ENCODE results near the gene COL18A1. TPM values are rescaled to one million over a fixed set of nuclear protein-coding genes. Genes with fewer than 3 reads are reported as not detected.

The COL18A1 gene
- total and polyA plus RNA-seq, 4 donors = 44.9 to 308 (median 232) TPM

DNA sequence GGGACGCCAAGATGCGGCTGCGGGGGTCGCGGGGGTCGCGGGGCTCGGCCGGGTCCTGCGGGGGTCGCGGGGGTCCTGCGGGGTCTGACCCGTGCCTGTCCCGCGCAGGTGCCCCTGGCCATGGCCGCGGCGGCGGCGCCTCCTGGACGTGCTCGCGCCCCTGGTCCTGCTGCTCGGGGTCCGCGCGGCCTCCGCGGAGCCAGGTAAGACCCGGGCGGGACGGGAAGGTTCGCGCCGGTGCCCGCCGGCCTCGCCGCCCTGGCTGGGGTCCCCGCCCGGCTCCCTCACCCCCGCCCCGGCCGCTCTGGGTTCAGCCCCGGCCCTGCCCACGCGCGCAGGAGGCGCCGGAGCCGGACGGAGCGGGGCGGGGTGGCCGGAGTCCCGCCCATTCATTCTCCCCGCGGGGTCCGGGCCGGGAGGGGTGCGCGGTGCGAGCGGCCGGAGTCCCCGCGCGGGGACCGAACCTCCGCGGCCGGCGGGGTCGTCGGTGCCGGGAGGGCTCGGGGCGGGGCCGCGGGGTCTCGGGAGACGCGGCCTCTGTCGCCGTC, 380 bp downstream of the COL18A1 start:
- Histone ChIP-seq H3K27ac (ENCODE audit: low read depth in 1 of 2, low read length in 2 of 2) (peak overlapping the region in 1 of 2 donors; percentile 57), H3K9ac (ENCODE audit: low read depth in 1 of 2, low read length in 2 of 2) (no peak overlapping the region), H3K27me3 (ENCODE audit: control insufficient read depth in 4 of 4, insufficient read depth in 4 of 4, low read length in 3 of 4) (no peaks in the 10 kb centered on the region), H3K9me3 (ENCODE audit: control insufficient read depth in 4 of 4, low read length in 3 of 4) (no peaks in the 10 kb centered on the region), H3K4me3 (ENCODE audit: low read depth in 1 of 3, low read length in 3 of 3) (peak overlapping the region in 2 of 3 donors; percentile 34 to 68), H3K4me1 (ENCODE audit: control insufficient read depth in 4 of 4, insufficient read depth in 4 of 4, low read length in 3 of 4) (peaks cover 15 to 25% (median 17%) of the 10 kb centered on the region in 4 donors), H3K36me3 (ENCODE audit: control insufficient read depth in 4 of 4, insufficient read depth in 3 of 4, low read depth in 1 of 4, low read length in 3 of 4) (no peaks in the 10 kb centered on the region)
- whole genome bisulfite sequencing = 2% methylated on average over 86 of the region's 86 CpGs
- DNase-seq (ENCODE audit: low spot score) = peak; percentile 82
- TF ChIP-seq SP1 (IDR thresholded peaks at IDR 0.05) (peak; percentile 61), TAF1 (conservative IDR thresholded peaks at IDR 0.05) (no peak), FOXA1 (IDR thresholded peaks at IDR 0.05) (no peak), EGR1 (IDR thresholded peaks at IDR 0.05; ENCODE audit: low read depth in 2 of 2) (no peak)
- TF ChIP-seq, protein P1, sequence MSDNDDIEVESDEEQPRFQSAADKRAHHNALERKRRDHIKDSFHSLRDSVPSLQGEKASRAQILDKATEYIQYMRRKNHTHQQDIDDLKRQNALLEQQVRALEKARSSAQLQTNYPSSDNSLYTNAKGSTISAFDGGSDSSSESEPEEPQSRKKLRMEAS (IDR thresholded peaks at IDR 0.05) = no peak

DNA sequence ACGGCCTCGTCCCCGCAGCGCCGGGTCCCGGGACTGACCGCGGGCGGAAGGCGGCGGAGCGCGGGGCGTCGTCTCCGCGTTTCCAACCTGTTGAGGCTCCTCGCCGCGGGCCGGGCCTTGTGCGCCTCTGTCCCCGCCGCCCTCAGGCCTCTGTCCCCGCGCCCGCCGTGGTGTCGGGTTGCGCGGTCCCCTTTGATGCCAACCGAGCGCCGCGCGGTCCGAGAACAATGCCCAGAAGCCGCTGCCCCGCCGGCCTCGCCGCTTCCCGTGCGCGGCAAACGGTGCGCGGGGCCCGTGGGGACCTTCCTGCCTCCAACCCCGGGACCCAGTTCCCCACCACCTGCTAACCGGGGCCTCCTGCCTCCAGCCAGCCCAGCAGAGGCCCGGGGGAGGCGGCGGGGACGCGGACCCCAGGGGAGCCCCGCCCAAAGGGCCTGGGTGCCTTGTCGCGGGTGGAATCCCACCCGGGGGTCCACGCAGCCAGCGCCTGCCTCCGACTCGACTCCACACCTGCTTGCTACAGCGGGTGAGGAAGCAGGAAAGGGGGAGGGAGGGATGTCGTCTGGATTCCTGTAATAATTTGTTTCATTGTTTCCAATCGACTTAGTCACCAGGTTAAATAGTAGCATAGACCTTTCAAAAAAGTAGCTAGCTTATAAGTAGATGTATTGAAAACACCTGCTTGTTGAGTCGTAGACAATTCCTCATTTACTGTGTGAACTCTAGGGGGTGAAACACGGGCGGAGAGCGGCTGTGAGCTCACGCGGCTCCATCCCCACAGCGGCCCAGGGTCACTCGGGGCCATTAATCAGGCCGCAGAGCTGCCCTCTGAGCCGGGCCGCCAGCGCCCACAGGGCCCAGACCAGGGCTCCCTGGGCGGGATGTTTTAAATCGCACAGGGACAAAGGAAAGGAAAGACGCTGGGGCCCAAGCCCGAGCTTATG, 1.1 kb downstream of the COL18A1 start:
- Histone ChIP-seq H3K4me3 (ENCODE audit: low read depth in 1 of 3, low read length in 3 of 3) (peak overlapping the region in 2 of 3 donors; percentile 34 to 68), H3K27me3 (ENCODE audit: control insufficient read depth in 4 of 4, insufficient read depth in 4 of 4, low read length in 3 of 4) (no peaks in the 10 kb centered on the region), H3K36me3 (ENCODE audit: control insufficient read depth in 4 of 4, insufficient read depth in 3 of 4, low read depth in 1 of 4, low read length in 3 of 4) (no peaks in the 10 kb centered on the region), H3K4me1 (ENCODE audit: control insufficient read depth in 4 of 4, insufficient read depth in 4 of 4, low read length in 3 of 4) (peaks cover 22 to 33% (median 24%) of the 10 kb centered on the region in 4 donors), H3K9me3 (ENCODE audit: control insufficient read depth in 4 of 4, low read length in 3 of 4) (no peaks in the 10 kb centered on the region), H3K27ac (ENCODE audit: low read depth in 1 of 2, low read length in 2 of 2) (peak overlapping the region in 1 of 2 donors; percentile 57), H3K9ac (ENCODE audit: low read depth in 1 of 2, low read length in 2 of 2) (no peak overlapping the region)
- 30% methylated on average over 83 of the region's 83 CpGs for WGBS
- TF ChIP-seq RXRA (IDR thresholded peaks at IDR 0.05) (peak in 1 of 2 donors; percentile 24), FOXA2 (IDR thresholded peaks at IDR 0.05) (no peak)
- no peak for DNase-seq (ENCODE audit: low spot score)

DNA sequence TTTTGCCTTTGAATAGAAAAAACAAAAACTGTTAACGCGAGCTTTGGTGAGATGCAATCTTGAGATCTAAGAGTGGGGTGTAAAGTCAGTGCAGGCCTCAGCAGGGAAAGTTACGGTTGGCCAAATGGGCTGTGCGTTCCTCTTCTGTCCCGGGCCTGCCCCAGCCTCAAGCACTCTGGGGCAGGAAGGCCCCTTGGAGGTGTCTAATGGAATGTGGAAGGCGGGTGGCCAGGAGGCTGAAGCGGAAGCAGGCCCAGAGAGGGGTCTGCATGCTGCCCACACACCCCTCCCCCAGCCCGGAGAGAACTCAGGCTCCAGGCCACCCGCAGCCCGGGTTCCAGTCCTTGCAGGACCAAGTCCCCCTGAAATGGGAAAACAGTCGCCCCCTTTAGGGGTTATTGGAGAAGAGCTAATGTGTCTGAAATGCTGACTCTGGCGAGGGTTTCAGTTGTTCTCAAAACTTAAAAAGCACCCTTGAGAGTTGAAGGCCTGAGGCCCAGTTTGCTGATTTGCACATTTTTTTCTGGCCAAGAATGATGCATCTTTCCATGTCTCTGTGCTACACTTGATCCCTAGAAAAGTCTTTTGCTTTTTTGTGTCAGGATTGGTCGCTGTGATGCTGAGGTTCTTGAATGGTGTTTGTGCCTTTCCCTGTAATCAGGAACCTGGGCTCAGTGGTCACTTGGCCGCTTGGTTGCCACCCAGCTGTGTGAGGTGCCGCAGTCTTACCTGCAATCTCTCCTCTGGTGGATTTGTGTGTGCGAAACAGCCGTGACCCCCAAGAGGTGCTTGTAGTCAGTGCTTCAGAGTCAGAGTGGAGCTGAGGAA, 2.0 kb downstream of the COL18A1 start:
- H3K4me1 ChIP-seq (ENCODE audit: control insufficient read depth in 4 of 4, insufficient read depth in 4 of 4, low read length in 3 of 4) = peaks cover 23 to 36% (median 26%) of the 10 kb centered on the region in 4 donors
- H3K9ac ChIP-seq (ENCODE audit: low read depth in 1 of 2, low read length in 2 of 2) = no peak overlapping the region
- H3K9me3 ChIP-seq (ENCODE audit: control insufficient read depth in 4 of 4, low read length in 3 of 4) = no peaks in the 10 kb centered on the region
- no peak overlapping the region for H3K27ac ChIP-seq (ENCODE audit: low read depth in 1 of 2, low read length in 2 of 2)
- no peak overlapping the region for H3K4me3 ChIP-seq (ENCODE audit: low read depth in 1 of 3, low read length in 3 of 3)
- no peak for DNase-seq (ENCODE audit: low spot score)
- no peaks in the 10 kb centered on the region for H3K36me3 ChIP-seq (ENCODE audit: control insufficient read depth in 4 of 4, insufficient read depth in 3 of 4, low read depth in 1 of 4, low read length in 3 of 4)
- H3K27me3 ChIP-seq (ENCODE audit: control insufficient read depth in 4 of 4, insufficient read depth in 4 of 4, low read length in 3 of 4) = no peaks in the 10 kb centered on the region
- WGBS = 93% methylated on average over 17 of the region's 17 CpGs
- TF ChIP-seq JUND (IDR thresholded peaks at IDR 0.05) = no peak
- TF ChIP-seq SP1 (IDR thresholded peaks at IDR 0.05) = no peak
- TF ChIP-seq, protein P2, sequence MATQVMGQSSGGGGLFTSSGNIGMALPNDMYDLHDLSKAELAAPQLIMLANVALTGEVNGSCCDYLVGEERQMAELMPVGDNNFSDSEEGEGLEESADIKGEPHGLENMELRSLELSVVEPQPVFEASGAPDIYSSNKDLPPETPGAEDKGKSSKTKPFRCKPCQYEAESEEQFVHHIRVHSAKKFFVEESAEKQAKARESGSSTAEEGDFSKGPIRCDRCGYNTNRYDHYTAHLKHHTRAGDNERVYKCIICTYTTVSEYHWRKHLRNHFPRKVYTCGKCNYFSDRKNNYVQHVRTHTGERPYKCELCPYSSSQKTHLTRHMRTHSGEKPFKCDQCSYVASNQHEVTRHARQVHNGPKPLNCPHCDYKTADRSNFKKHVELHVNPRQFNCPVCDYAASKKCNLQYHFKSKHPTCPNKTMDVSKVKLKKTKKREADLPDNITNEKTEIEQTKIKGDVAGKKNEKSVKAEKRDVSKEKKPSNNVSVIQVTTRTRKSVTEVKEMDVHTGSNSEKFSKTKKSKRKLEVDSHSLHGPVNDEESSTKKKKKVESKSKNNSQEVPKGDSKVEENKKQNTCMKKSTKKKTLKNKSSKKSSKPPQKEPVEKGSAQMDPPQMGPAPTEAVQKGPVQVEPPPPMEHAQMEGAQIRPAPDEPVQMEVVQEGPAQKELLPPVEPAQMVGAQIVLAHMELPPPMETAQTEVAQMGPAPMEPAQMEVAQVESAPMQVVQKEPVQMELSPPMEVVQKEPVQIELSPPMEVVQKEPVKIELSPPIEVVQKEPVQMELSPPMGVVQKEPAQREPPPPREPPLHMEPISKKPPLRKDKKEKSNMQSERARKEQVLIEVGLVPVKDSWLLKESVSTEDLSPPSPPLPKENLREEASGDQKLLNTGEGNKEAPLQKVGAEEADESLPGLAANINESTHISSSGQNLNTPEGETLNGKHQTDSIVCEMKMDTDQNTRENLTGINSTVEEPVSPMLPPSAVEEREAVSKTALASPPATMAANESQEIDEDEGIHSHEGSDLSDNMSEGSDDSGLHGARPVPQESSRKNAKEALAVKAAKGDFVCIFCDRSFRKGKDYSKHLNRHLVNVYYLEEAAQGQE (IDR thresholded peaks at IDR 0.05) = no peak
- TF ChIP-seq RAD21 (IDR thresholded peaks at IDR 0.05) = no peak
- TF ChIP-seq, protein P3, sequence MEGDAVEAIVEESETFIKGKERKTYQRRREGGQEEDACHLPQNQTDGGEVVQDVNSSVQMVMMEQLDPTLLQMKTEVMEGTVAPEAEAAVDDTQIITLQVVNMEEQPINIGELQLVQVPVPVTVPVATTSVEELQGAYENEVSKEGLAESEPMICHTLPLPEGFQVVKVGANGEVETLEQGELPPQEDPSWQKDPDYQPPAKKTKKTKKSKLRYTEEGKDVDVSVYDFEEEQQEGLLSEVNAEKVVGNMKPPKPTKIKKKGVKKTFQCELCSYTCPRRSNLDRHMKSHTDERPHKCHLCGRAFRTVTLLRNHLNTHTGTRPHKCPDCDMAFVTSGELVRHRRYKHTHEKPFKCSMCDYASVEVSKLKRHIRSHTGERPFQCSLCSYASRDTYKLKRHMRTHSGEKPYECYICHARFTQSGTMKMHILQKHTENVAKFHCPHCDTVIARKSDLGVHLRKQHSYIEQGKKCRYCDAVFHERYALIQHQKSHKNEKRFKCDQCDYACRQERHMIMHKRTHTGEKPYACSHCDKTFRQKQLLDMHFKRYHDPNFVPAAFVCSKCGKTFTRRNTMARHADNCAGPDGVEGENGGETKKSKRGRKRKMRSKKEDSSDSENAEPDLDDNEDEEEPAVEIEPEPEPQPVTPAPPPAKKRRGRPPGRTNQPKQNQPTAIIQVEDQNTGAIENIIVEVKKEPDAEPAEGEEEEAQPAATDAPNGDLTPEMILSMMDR (IDR thresholded peaks at IDR 0.05; ENCODE audit: low read depth, low read length, missing input control) = no peak
- TF ChIP-seq YY1 (IDR thresholded peaks at IDR 0.05) = no peak
- no peak for TF ChIP-seq FOXA1 (IDR thresholded peaks at IDR 0.05)
- TF ChIP-seq TAF1 (conservative IDR thresholded peaks at IDR 0.05) = no peak
- TF ChIP-seq HNF4A (conservative IDR thresholded peaks at IDR 0.05) = no peak
- TF ChIP-seq HNF4G (IDR thresholded peaks at IDR 0.05) = no peak
- no peak for TF ChIP-seq EGR1 (IDR thresholded peaks at IDR 0.05; ENCODE audit: low read depth in 2 of 2)
- no peak for TF ChIP-seq GABPA (IDR thresholded peaks at IDR 0.05 in 1 of 2, conservative IDR thresholded peaks at IDR 0.05 in 1 of 2)
- TF ChIP-seq NR2F2 (IDR thresholded peaks at IDR 0.05) = no peak
- TF ChIP-seq RXRA (IDR thresholded peaks at IDR 0.05) = no peak
- TF ChIP-seq, protein P4, sequence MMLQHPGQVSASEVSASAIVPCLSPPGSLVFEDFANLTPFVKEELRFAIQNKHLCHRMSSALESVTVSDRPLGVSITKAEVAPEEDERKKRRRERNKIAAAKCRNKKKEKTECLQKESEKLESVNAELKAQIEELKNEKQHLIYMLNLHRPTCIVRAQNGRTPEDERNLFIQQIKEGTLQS (IDR thresholded peaks at IDR 0.05) = no peak
- TF ChIP-seq, protein P1 (IDR thresholded peaks at IDR 0.05) = no peak
- no peak for TF ChIP-seq FOXA2 (IDR thresholded peaks at IDR 0.05)

All from liver (tissue), 9 donors.